B cell (primary cell): ENCODE data around the gene NUCKS1. TPM values are rescaled to one million over a fixed set of nuclear protein-coding genes. Genes with fewer than 3 reads are reported as not detected.

Experiments
- ATAC-seq: fragments of 200-7000 bp; cut with Tn5 transposase; one replicate; pipeline ENCODE4 v1.10.0; 2021; ENCODE audit warnings: low read depth, mild to moderate bottlenecking, moderate number of reproducible peaks, moderate library complexity
- CTCF ChIA-PET: fragments of 350-600 bp; sonication (Branson Sonifier 250); formaldehyde crosslinking; loops from one replicate; lab custom pipeline; 2021; ENCODE audit warnings: antibody characterized with exemption, inconsistent platforms; lab: Charles Lee
- POLR2A ChIA-PET: fragments of 350-600 bp; sonication (Branson Sonifier 250); formaldehyde crosslinking; loops from one replicate; lab custom pipeline; 2021; ENCODE audit warnings: antibody characterized with exemption; lab: Charles Lee
- DNase-seq: peaks from one replicate; pipeline ENCODE4 v3.0.0; 2013
- H2AFZ ChIP-seq: 2 replicates; pipeline ENCODE4 v1.6.1; 2012; ENCODE audit warnings: mild to moderate bottlenecking, low read depth, low read length; ENCODE audit not compliant: insufficient read depth, poor library complexity, severe bottlenecking
- H3K27ac ChIP-seq, 2 donors: 1 replicate in 1 of 2; 2 replicates in 1 of 2; pipeline ENCODE4 v1.5.1; 2012 to 2013; ENCODE audit warnings: low read length in 2 of 2, mild to moderate bottlenecking in 2 of 2, moderate library complexity in 1 of 2
- H3K27me3 ChIP-seq, 4 experiments: fragments of 200-600 bp in 1 of 4; sonication (generic) in 1 of 4; replicated peaks in 1 of 4; 1 replicate in 2 of 4; 2 replicates in 2 of 4; pipeline versions ENCODE4 v1.6.1 to v1.7.0; 2013 to 2016; ENCODE audit warnings: low read length in 3 of 4, mild to moderate bottlenecking in 2 of 4, mixed read lengths in 1 of 4, moderate library complexity in 1 of 4; ENCODE audit not compliant: insufficient read depth in 4 of 4, control insufficient read depth in 3 of 4; ENCODE audit errors: control extremely low read depth in 1 of 4
- H3K36me3 ChIP-seq, 2 experiments: replicated peaks in 1 of 2; 1 replicate in 1 of 2; 2 replicates in 1 of 2; pipeline versions ENCODE4 v1.6.1 to v1.7.1; 2013; ENCODE audit warnings: low read length in 1 of 2; ENCODE audit not compliant: insufficient read depth in 2 of 2, control insufficient read depth in 1 of 2; ENCODE audit errors: control extremely low read depth in 1 of 2, extremely low read depth in 1 of 2
- H3K4me1 ChIP-seq, 2 donors: fragments of 200-600 bp in 1 of 2; sonication (generic) in 1 of 2; 1 replicate in 1 of 2; 2 replicates in 1 of 2; pipeline versions ENCODE4 v1.5.1 to v1.6.1; 2013 to 2017; ENCODE audit warnings: low read length in 2 of 2; ENCODE audit not compliant: control insufficient read depth in 2 of 2, insufficient read depth in 2 of 2
- H3K4me2 ChIP-seq: replicated peaks from 2 replicates; pipeline ENCODE3; 2012; ENCODE audit warnings: mild to moderate bottlenecking, low read depth, low read length; ENCODE audit not compliant: poor library complexity, severe bottlenecking
- H3K4me3 ChIP-seq, 5 experiments: fragments of 200-600 bp in 1 of 5; sonication (generic) in 1 of 5; 1 replicate in 3 of 5; 2 replicates in 2 of 5; pipeline versions ENCODE4 v1.5.1 to v1.7.0; 2011 to 2016; ENCODE audit warnings: low read length in 4 of 5, mild to moderate bottlenecking in 4 of 5, low read depth in 2 of 5, control low read depth in 1 of 5, moderate library complexity in 1 of 5; ENCODE audit not compliant: insufficient read depth in 1 of 5; ENCODE audit errors: control extremely low read depth in 1 of 5, extremely low read depth in 1 of 5
- H3K79me2 ChIP-seq: fragments of 200-600 bp; sonication (generic); one replicate; pipeline ENCODE4 v1.6.0; 2016; ENCODE audit warnings: low read length; ENCODE audit not compliant: control insufficient read depth, insufficient read depth
- H3K9ac ChIP-seq: fragments of 200-600 bp; sonication (generic); 2 replicates; pipeline ENCODE4 v1.6.1; 2017; ENCODE audit warnings: mild to moderate bottlenecking, low read length, moderate library complexity
- H3K9me3 ChIP-seq, 3 donors: one replicate each; pipeline versions ENCODE4 v1.6.1 to v1.7.1; 2013; ENCODE audit warnings: low read length in 2 of 3; ENCODE audit not compliant: control insufficient read depth in 2 of 3, insufficient read depth in 1 of 3; ENCODE audit errors: control extremely low read depth in 1 of 3
- H4K20me1 ChIP-seq: 2 replicates; pipeline ENCODE4 v1.6.0; 2012; ENCODE audit warnings: mild to moderate bottlenecking, low read length; ENCODE audit not compliant: insufficient read depth, control insufficient read depth, poor library complexity, severe bottlenecking
- H3K27ac Mint-ChIP-seq: one replicate; pipeline ENCODE4 v1.8.0; 2021; ENCODE audit warnings: mixed read lengths
- H3K27me3 Mint-ChIP-seq: one replicate; pipeline ENCODE4 v1.8.0; 2021; ENCODE audit warnings: mixed read lengths
- H3K4me1 Mint-ChIP-seq: one replicate; pipeline ENCODE4 v1.8.0; 2021; ENCODE audit warnings: mixed read lengths
- H3K4me3 Mint-ChIP-seq: one replicate; pipeline ENCODE4 v1.8.0; 2021; ENCODE audit warnings: mixed read lengths
- H3K9me3 Mint-ChIP-seq: one replicate; pipeline ENCODE4 v1.8.0; 2022; ENCODE audit warnings: mixed read lengths; ENCODE audit not compliant: insufficient read depth
- EZH2 ChIP-seq: IDR thresholded peaks from 2 replicates; pipeline ENCODE4 v1.6.1; 2012; ENCODE audit warnings: borderline replicate concordance, low read depth, mild to moderate bottlenecking, moderate library complexity, low read length; ENCODE audit not compliant: insufficient read depth, poor library complexity, severe bottlenecking
- WGBS: methylation state at CpG from one replicate; pipeline ENCODE4 v1.1.5; 2013; ENCODE audit warnings: missing lambda C conversion rate; ENCODE audit not compliant: insufficient coverage; 5-methylcytosine and 5-hydroxymethylcytosine counted together
- intact Hi-C: fragments of 100-400 bp; cut with micrococcal nuclease; formaldehyde crosslinking; loops from one replicate; pipeline ENCODE4 v1.10.0; 2022
- polyA plus RNA-seq: library from polyadenylated mRNA; depleted of rRNA; stranded (reverse); fragments of >200 nt; gene quantifications from 2 replicates; pipeline ENCODE4 v1.2.3, GENCODE V29; 2012
- total RNA-seq, 2 donors: library from RNA; stranded (reverse); fragments of 120-200 nt in 1 of 2; gene quantifications; 1 replicate in 1 of 2; 2 replicates in 1 of 2; pipeline versions ENCODE4 v1.2.3 to v1.2.4, GENCODE V29; 2013 to 2022
- TF ChIP-seq, protein P1 (sequence below): fragments of 200-600 bp; IDR thresholded peaks from one replicate; pipeline ENCODE4 v1.8.0; 2022; ENCODE audit warnings: antibody characterized with exemption, mild to moderate bottlenecking

Gene NUCKS1
- total and polyA plus RNA-seq, 2 donors (not counting 1 experiment from before 2014, with no cell fraction given) = 6.5 to 90.1 TPM

DNA sequence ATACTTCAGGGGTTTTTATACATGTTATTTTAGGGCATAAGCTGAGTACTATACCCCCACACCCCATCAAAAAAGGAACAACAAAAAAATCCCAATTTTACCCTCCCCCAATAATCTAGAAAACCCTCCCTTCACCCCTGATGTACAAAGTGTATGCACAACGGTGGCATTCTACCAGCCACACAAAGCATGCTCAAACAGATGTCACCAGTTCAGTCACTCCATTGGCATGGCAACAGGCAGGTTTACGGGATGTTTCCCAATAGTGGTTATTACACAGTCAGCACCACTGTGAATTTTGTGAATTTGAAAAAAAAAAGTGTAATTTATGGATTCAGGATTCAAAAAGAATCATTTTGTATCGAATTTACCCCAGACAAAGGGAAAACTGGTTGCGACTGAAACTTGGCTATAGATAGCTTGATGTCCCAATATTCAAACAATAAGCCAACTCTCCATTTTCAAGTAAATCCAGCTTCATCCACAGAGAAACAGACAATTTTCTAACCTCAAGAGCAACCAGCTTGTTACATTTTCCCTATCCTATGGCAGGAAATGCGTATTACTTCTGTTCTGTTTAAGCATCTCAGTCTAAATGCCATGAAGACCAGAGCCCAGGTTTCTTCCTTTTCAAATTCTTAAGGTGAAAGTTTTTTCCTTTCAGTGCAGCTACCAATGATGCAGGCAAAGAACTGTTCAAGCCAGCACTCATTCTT, 35.6 kb downstream of the NUCKS1 start:
- no peaks in the 10 kb centered on the region for H3K79me2 ChIP-seq
- Mint-ChIP-seq H3K27me3 (no peaks in the 10 kb centered on the region), H3K27ac (no peak overlapping the region), H3K4me1 (peaks cover 15% of the 10 kb centered on the region), H3K4me3 (no peak overlapping the region), H3K9me3 (no peaks in the 10 kb centered on the region)
- no peak overlapping the region for H3K9ac ChIP-seq
- H3K4me2 ChIP-seq = no peak overlapping the region
- no peak for ATAC-seq
- H3K4me1 ChIP-seq = peaks cover 6 to 7% of the 10 kb centered on the region in 2 donors
- TF ChIP-seq EZH2 = no peak
- TF ChIP-seq, protein P1, sequence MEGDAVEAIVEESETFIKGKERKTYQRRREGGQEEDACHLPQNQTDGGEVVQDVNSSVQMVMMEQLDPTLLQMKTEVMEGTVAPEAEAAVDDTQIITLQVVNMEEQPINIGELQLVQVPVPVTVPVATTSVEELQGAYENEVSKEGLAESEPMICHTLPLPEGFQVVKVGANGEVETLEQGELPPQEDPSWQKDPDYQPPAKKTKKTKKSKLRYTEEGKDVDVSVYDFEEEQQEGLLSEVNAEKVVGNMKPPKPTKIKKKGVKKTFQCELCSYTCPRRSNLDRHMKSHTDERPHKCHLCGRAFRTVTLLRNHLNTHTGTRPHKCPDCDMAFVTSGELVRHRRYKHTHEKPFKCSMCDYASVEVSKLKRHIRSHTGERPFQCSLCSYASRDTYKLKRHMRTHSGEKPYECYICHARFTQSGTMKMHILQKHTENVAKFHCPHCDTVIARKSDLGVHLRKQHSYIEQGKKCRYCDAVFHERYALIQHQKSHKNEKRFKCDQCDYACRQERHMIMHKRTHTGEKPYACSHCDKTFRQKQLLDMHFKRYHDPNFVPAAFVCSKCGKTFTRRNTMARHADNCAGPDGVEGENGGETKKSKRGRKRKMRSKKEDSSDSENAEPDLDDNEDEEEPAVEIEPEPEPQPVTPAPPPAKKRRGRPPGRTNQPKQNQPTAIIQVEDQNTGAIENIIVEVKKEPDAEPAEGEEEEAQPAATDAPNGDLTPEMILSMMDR = no peak
- no peaks in the 10 kb centered on the region for H3K9me3 ChIP-seq
- H3K36me3 ChIP-seq = peaks cover 6 to 36% of the 10 kb centered on the region in 2 experiments
- ChIA-PET POLR2A (no interaction called here), CTCF (interaction anchor here (0.8 to 16.3 kb wide), 8 partner anchors 10 to 263 kb away, joined by 3 to 943 read pairs (median 36); partner anchors contain the start of gene SLC45A3)
- no peak overlapping the region for H3K27ac ChIP-seq
- H3K27me3 ChIP-seq = no peaks in the 10 kb centered on the region
- DNase-seq = no peak
- no peaks in the 10 kb centered on the region for H4K20me1 ChIP-seq
- 97% methylated on average over 4 of the region's 5 CpGs for WGBS
- H3K4me3 ChIP-seq = no peak overlapping the region
- no peak overlapping the region for H2AFZ ChIP-seq
- intact Hi-C loops = loop anchor here (5.0 kb wide), 1 partner anchor 263 kb away; no protein-coding TSS in a partner anchor
